OCI-LY7 (cell line): ENCODE data around the gene TLCD2. TPM values are rescaled to one million over a fixed set of nuclear protein-coding genes. Genes with fewer than 3 reads are reported as not detected.
"Not testable (repeated sequence)": the region's sequence is repeated elsewhere in the genome, so short reads cannot be mapped to it uniquely, and the experiment has no call there.

Experiments used
- BruUV-seq: library from RNA; stranded (reverse); fragments of 400-500 nt; replicated peaks from 2 replicates; lab custom pipeline; 2021; lab: Mats Ljungman, UMichigan
- CTCF ChIA-PET: fragments of 300-600 bp; sonication (Branson Sonifier 250); formaldehyde crosslinking; loops from one replicate; lab custom pipeline; 2022; ENCODE audit warnings: antibody characterized with exemption; ENCODE audit not compliant: unreplicated experiment; lab: Charles Lee
- POLR2A ChIA-PET: fragments of 300-600 bp; sonication (Branson Sonifier 250); formaldehyde crosslinking; loops from one replicate; lab custom pipeline; 2022; ENCODE audit warnings: antibody characterized with exemption; lab: Charles Lee
- DNase-seq: peaks from one replicate; pipeline ENCODE4 v3.0.0-alpha.2; 2015; ENCODE audit warnings: low spot score
- H2AFZ ChIP-seq: fragments of 200-600 bp; sonication (generic), shearing (Covaris generic); 2 replicates; pipeline ENCODE4 v1.6.1; 2014; ENCODE audit warnings: mild to moderate bottlenecking, antibody characterized with exemption, low read length, moderate library complexity
- H3K27ac ChIP-seq: fragments of 200-600 bp; sonication (generic); 2 replicates; pipeline ENCODE4 v1.5.1; 2014; ENCODE audit warnings: mixed run types, low read depth, mild to moderate bottlenecking, moderate library complexity, low read length, inconsistent platforms; ENCODE audit not compliant: poor library complexity, severe bottlenecking
- H3K36me3 ChIP-seq: fragments of 200-600 bp; sonication (generic); 2 replicates; pipeline ENCODE4 v1.6.1; 2014; ENCODE audit warnings: mild to moderate bottlenecking, antibody characterized with exemption, low read length, moderate library complexity, mixed read lengths; ENCODE audit not compliant: insufficient read depth
- H3K4me1 ChIP-seq: fragments of 200-600 bp; sonication (generic); 2 replicates; pipeline ENCODE4 v1.5.1; 2014; ENCODE audit warnings: mild to moderate bottlenecking, low read length; ENCODE audit not compliant: insufficient read depth, poor library complexity, severe bottlenecking
- H3K4me2 ChIP-seq: fragments of 200-600 bp; sonication (generic); 2 replicates; pipeline ENCODE4 v1.6.1; 2014; ENCODE audit warnings: mild to moderate bottlenecking, low read length
- H3K4me3 ChIP-seq: fragments of 200-600 bp; sonication (generic); 2 replicates; pipeline ENCODE4 v1.5.1; 2014; ENCODE audit warnings: mild to moderate bottlenecking, low read depth, low read length; ENCODE audit not compliant: poor library complexity, severe bottlenecking
- H3K79me2 ChIP-seq: fragments of 200-600 bp; sonication (generic); 2 replicates; pipeline ENCODE4 v1.6.1; 2016; ENCODE audit warnings: low read depth, mild to moderate bottlenecking, low read length, moderate library complexity, mixed read lengths; ENCODE audit not compliant: insufficient read depth
- H3K9me2 ChIP-seq: fragments of 200-600 bp; sonication (generic); 2 replicates; pipeline ENCODE4 v1.6.1; 2016; ENCODE audit warnings: mild to moderate bottlenecking, low read length, mixed read lengths; ENCODE audit not compliant: insufficient read depth
- H3K9me3 ChIP-seq: fragments of 200-600 bp; sonication (generic); 2 replicates; pipeline ENCODE4 v1.6.1; 2014; ENCODE audit warnings: mild to moderate bottlenecking, mixed run types, low read length, mixed read lengths
- H4K20me1 ChIP-seq: fragments of 200-600 bp; sonication (generic); 2 replicates; pipeline ENCODE4 v1.6.1; 2014; ENCODE audit warnings: mild to moderate bottlenecking, antibody characterized with exemption, low read length, moderate library complexity, mixed read lengths; ENCODE audit not compliant: insufficient read depth
- CTCF ChIP-seq: fragments of 200-600 bp; sonication (generic); conservative IDR thresholded peaks from 2 replicates; pipeline ENCODE4 v1.5.1; 2014; ENCODE audit warnings: mild to moderate bottlenecking, antibody characterized with exemption, low read length, moderate library complexity, mixed read lengths
- EZH2phosphoT487 ChIP-seq: fragments of 200-600 bp; sonication (generic); IDR thresholded peaks from 2 replicates; pipeline ENCODE4 v1.6.1; 2018; ENCODE audit warnings: low read depth, borderline replicate concordance, mild to moderate bottlenecking, mixed run types, antibody characterized with exemption, low read length, moderate library complexity, mixed read lengths
- intact Hi-C: fragments of 100-400 bp; cut with micrococcal nuclease; formaldehyde crosslinking; loops from one replicate; pipeline ENCODE4 v1.10.0; 2022; ENCODE audit not compliant: unreplicated experiment
- total RNA-seq, 2 experiments: library from RNA; depleted of rRNA in 1 of 2; stranded (reverse); fragments of >200 nt in 1 of 2; shearing (Covaris generic) in 1 of 2; gene quantifications; 2 replicates each; pipeline ENCODE4 v1.2.3, GENCODE V29; 2014 to 2022

TLCD2 gene
- total RNA-seq, 2 experiments from 2014 or later, result not detected

GRCh38 chr17:1709403-1709951, 700 bp downstream of the TLCD2 start:
- H3K79me2 ChIP-seq, result no peaks in the 10 kb centered on the region
- H3K9me3 ChIP-seq, result no peaks in the 10 kb centered on the region
- no peaks in the 10 kb centered on the region for H3K4me1 ChIP-seq
- no peaks in the 10 kb centered on the region for H3K36me3 ChIP-seq
- no peak overlapping the region for H3K27ac ChIP-seq
- intact Hi-C loops, result no loop called here
- no peak for DNase-seq
- no peak for TF ChIP-seq CTCF
- no peak for TF ChIP-seq EZH2phosphoT487
- no peaks in the 10 kb centered on the region for H3K9me2 ChIP-seq
- H3K4me3 ChIP-seq, result no peak overlapping the region
- H3K4me2 ChIP-seq, result no peak overlapping the region
- POLR2A ChIA-PET, result no interaction called here
- CTCF ChIA-PET, result no interaction called here
- BruUV-seq, result no TSS peak
- no peaks in the 10 kb centered on the region for H4K20me1 ChIP-seq
- H2AFZ ChIP-seq, result no peak overlapping the region

- H4K20me1 ChIP-seq, BruUV-seq, DNase-seq, H3K36me3 ChIP-seq, H3K27ac ChIP-seq, H3K79me2 ChIP-seq, H3K4me2 ChIP-seq, CTCF ChIA-PET, H3K4me1 ChIP-seq, H3K4me3 ChIP-seq, H3K9me3 ChIP-seq, H2AFZ ChIP-seq, H3K9me2 ChIP-seq, intact Hi-C loops, POLR2A ChIA-PET: not testable (repeated sequence)
Observed at GRCh38 chr17:1708791-1709346, 1.3 kb downstream of the TLCD2 start.

- ChIA-PET POLR2A (no interaction called here), CTCF (no interaction called here)
- Histone ChIP-seq H2AFZ (no peak overlapping the region), H3K27ac (no peak overlapping the region), H3K4me2 (no peak overlapping the region), H3K9me2 (no peaks in the 10 kb centered on the region), H3K4me3 (no peak overlapping the region), H3K9me3 (no peaks in the 10 kb centered on the region), H3K36me3 (no peaks in the 10 kb centered on the region), H3K79me2 (no peaks in the 10 kb centered on the region), H3K4me1 (no peaks in the 10 kb centered on the region), H4K20me1 (no peaks in the 10 kb centered on the region)
- TF ChIP-seq CTCF (no peak), EZH2phosphoT487 (no peak)
- intact Hi-C loops, result no loop called here
- no peak for DNase-seq
- no TSS peak for BruUV-seq
Observed at GRCh38 chr17:1707107-1707506, 3.1 kb downstream of the TLCD2 start.
